ENCODE measurements around the gene AP5B1. TPM values are rescaled to one million over a fixed set of nuclear protein-coding genes. Genes with fewer than 3 reads are reported as not detected.
A peak's percentile ranks its signal among the peaks of the same experiment; 100 is the strongest.

Gene AP5B1
- total and polyA plus RNA-seq, 9 of the 15 experiments (the other 6 are each of a cell fraction or from before 2014, with no cell fraction given), result 0.51 to 24.2 (median 5.1) TPM

GRCh38 chr11:65773784-65774411 lies 6.9 kb downstream of the AP5B1 start:
- WGBS (ENCODE audit: insufficient coverage, low coverage, missing lambda C conversion rate), result 64% methylated on average over 7 of the region's 8 CpGs
- TF ChIP-seq XRCC3 (IDR thresholded peaks at IDR 0.05) (no peak), CTCF (IDR thresholded peaks at IDR 0.05 in 2 of 3, conservative IDR thresholded peaks at IDR 0.05 in 1 of 3; ENCODE audit: insufficient read depth in 2 of 3, low read depth in 1 of 3, low read length in 3 of 3) (peak in 2 of 3 experiments; percentile 2 to 14; a peak in 1 of 6 replicates)
- H3K79me2 ChIP-seq (ENCODE audit: control insufficient read depth, insufficient read depth, low read length), result peaks cover 5% of the 10 kb centered on the region
- H3K9ac ChIP-seq (ENCODE audit: insufficient read depth in 1 of 2, low read depth in 2 of 2, low read length in 2 of 2), result no peak overlapping the region
- no TSS peak for BruUV-seq (replicated peaks)
- no peaks in the 10 kb centered on the region; the same call in 1 of the 2 replicates for H4K20me1 ChIP-seq (replicated peaks; ENCODE audit: control insufficient read depth, insufficient read depth, low read length)
- ChIA-PET CTCF (ENCODE audit: low intra/inter-chr PET ratio) (interaction anchor here (0.6 kb wide), 2 partner anchors 44 to 633 kb away, joined by 3 to 4 read pairs; no protein-coding TSS in a partner anchor), POLR2A (interaction anchor here (0.6 to 1.2 kb wide), 2 partner anchors 162 to 249 kb away, joined by 3 read pairs; partner anchors contain the start of gene SCYL1)
- in situ Hi-C loops (cut with MboI), result no loop called here
- no peak overlapping the region for H3K27ac ChIP-seq (ENCODE audit: extremely low read depth, low read depth, low read length)
- peaks cover 28% of the 10 kb centered on the region; the same call in 2 of the 3 replicates for H3K36me3 ChIP-seq (ENCODE audit: control insufficient read depth, insufficient read depth, low read length)
- FAIRE-seq, result no peak
- H3K9me1 ChIP-seq (ENCODE audit: control insufficient read depth, insufficient read depth, low read length), result peaks cover 4% of the 10 kb centered on the region
- no peak overlapping the region for H3K4me2 ChIP-seq (ENCODE audit: insufficient read depth, low read length)
- intact Hi-C loops (cut with micrococcal nuclease), result loop anchor here (5.0 kb wide), 1 partner anchor 62 kb away; the partner anchor contains the start of gene KAT5
- DNase-seq (ENCODE audit: extremely low read depth in 1 of 4, low spot score in 3 of 4), result no peak
- no peak overlapping the region for H3K4me3 ChIP-seq
- ATAC-seq, result no peak
- H3K4me1 ChIP-seq (replicated peaks in 1 of 2; ENCODE audit: control insufficient read depth in 2 of 2, insufficient read depth in 2 of 2, low read length in 2 of 2), result peaks cover 0 to 14% of the 10 kb centered on the region in 2 experiments; a peak in 2 of 5 replicates
- no peaks in the 10 kb centered on the region for H3K27me3 ChIP-seq (ENCODE audit: control insufficient read depth in 2 of 2, insufficient read depth in 2 of 2, low read length in 2 of 2)
- H3K9me3 ChIP-seq (replicated peaks; ENCODE audit: control insufficient read depth, insufficient read depth, low read depth, low read length), result no peaks in the 10 kb centered on the region
- no peak overlapping the region for H2AFZ ChIP-seq (ENCODE audit: low read depth, low read length)
